H1 (cell line): Measurements from ENCODE around the gene FARS2. TPM values are rescaled to one million over a fixed set of nuclear protein-coding genes. Genes with fewer than 3 reads are reported as not detected.
A peak's percentile ranks its signal among the peaks of the same experiment; 100 is the strongest.

Experiments used
- CTCF ChIA-PET: fragments of 300-600 bp; sonication (Branson Sonifier 250); formaldehyde crosslinking; loops from one replicate; lab custom pipeline; 2021; ENCODE audit not compliant: partially characterized antibody; lab: Charles Lee
- POLR2A ChIA-PET: fragments of 300-600 bp; sonication (Branson Sonifier 250); formaldehyde crosslinking; loops from one replicate; lab custom pipeline; 2021; ENCODE audit warnings: inconsistent platforms; ENCODE audit not compliant: partially characterized antibody; lab: Charles Lee
- DNase-seq, 2 experiments: peaks; one replicate each; pipeline versions ENCODE4 v3.0.0 to v3.0.0-alpha.2; 2010 to 2022; ENCODE audit warnings: low spot score in 2 of 2, low read depth in 1 of 2, mixed read lengths in 1 of 2
- FAIRE-seq: peaks from 2 replicates; lab custom pipeline; 2011; peaks lifted over from hg19 to GRCh38; lab: Jason Lieb, UNC
- H2AFZ ChIP-seq: 2 replicates; pipeline ENCODE4 v1.8.1; 2012; ENCODE audit warnings: low read length, inconsistent platforms
- H2AK5ac ChIP-seq: 2 replicates; pipeline ENCODE4 v1.6.1; 2013; ENCODE audit warnings: low read depth, low read length
- H2BK120ac ChIP-seq: replicated peaks from 2 replicates; pipeline ENCODE3; 2013; ENCODE audit warnings: low read depth, low read length, inconsistent platforms
- H2BK12ac ChIP-seq: 2 replicates; pipeline ENCODE4 v1.6.1; 2013; ENCODE audit warnings: low read depth, low read length
- H2BK15ac ChIP-seq: 2 replicates; pipeline ENCODE4 v1.6.1; 2013; ENCODE audit warnings: low read length
- H2BK20ac ChIP-seq: 2 replicates; pipeline ENCODE4 v1.6.1; 2013; ENCODE audit warnings: low read length
- H2BK5ac ChIP-seq: 2 replicates; pipeline ENCODE4 v1.6.1; 2013; ENCODE audit warnings: low read depth, low read length
- H3K14ac ChIP-seq: 2 replicates; pipeline ENCODE4 v1.6.1; 2013; ENCODE audit warnings: inconsistent platforms; ENCODE audit not compliant: insufficient read length
- H3K18ac ChIP-seq: 2 replicates; pipeline ENCODE4 v1.6.1; 2013; ENCODE audit warnings: low read length; ENCODE audit errors: extremely low read depth
- H3K23ac ChIP-seq: 2 replicates; pipeline ENCODE4 v1.6.1; 2013; ENCODE audit warnings: inconsistent platforms; ENCODE audit not compliant: insufficient read length
- H3K23me2 ChIP-seq: 2 replicates; pipeline ENCODE4 v1.6.1; 2013; ENCODE audit warnings: low read depth, low read length
- H3K27ac ChIP-seq: 2 replicates; pipeline ENCODE4 v1.6.1; 2011; ENCODE audit warnings: low read depth, low read length, inconsistent platforms
- H3K27me3 ChIP-seq, 4 experiments: replicated peaks in 1 of 4; 1 replicate in 1 of 4; 2 replicates in 3 of 4; pipeline versions ENCODE4 v1.6.1 to v1.8.1; 2011 to 2013; ENCODE audit warnings: low read length in 3 of 4, mild to moderate bottlenecking in 3 of 4, inconsistent platforms in 2 of 4, mixed read lengths in 2 of 4, moderate library complexity in 1 of 4; ENCODE audit not compliant: control insufficient read depth in 3 of 4, insufficient read depth in 3 of 4; ENCODE audit errors: extremely low read depth in 1 of 4
- H3K36me3 ChIP-seq, 4 experiments: 2 replicates each; pipeline versions ENCODE4 v1.6.1 to v1.8.1; 2011 to 2013; ENCODE audit warnings: mild to moderate bottlenecking in 4 of 4, low read length in 3 of 4, moderate library complexity in 2 of 4, control low read depth in 1 of 4, inconsistent platforms in 1 of 4; ENCODE audit not compliant: insufficient read depth in 4 of 4, control insufficient read depth in 2 of 4
- H3K4ac ChIP-seq: replicated peaks from 2 replicates; pipeline ENCODE3; 2013; ENCODE audit warnings: low read length, low read depth, mixed read lengths, inconsistent platforms; ENCODE audit not compliant: insufficient read length
- H3K4me1 ChIP-seq, 4 experiments: replicated peaks in 1 of 4; 1 replicate in 1 of 4; 2 replicates in 3 of 4; pipeline versions ENCODE4 v1.6.1 to v1.8.1; 2011 to 2013; ENCODE audit warnings: low read length in 3 of 4, inconsistent platforms in 2 of 4, mixed read lengths in 1 of 4; ENCODE audit not compliant: insufficient read depth in 4 of 4, control insufficient read depth in 3 of 4
- H3K4me2 ChIP-seq, 2 experiments: 2 replicates each; pipeline versions ENCODE4 v1.6.1 to v1.8.1; 2011 to 2013; ENCODE audit warnings: low read depth in 2 of 2, low read length in 2 of 2, control low read depth in 1 of 2, inconsistent platforms in 1 of 2, mild to moderate bottlenecking in 1 of 2; ENCODE audit not compliant: insufficient read depth in 1 of 2
- H3K4me3 ChIP-seq, 4 experiments: fragments of 200-600, 300-600 bp in 1 of 4; sonication (generic), shearing (Covaris generic), sonication (Bioruptor Twin) in 1 of 4; 2 replicates each; pipeline versions ENCODE4 v1.5.1 to v1.8.1; 2011 to 2016; ENCODE audit warnings: low read length in 4 of 4, low read depth in 3 of 4, control low read depth in 2 of 4, inconsistent platforms in 2 of 4, mild to moderate bottlenecking in 2 of 4, mixed read lengths in 1 of 4, moderate library complexity in 1 of 4; ENCODE audit not compliant: insufficient read depth in 2 of 4; ENCODE audit errors: extremely low read depth in 1 of 4
- H3K56ac ChIP-seq: replicated peaks from 2 replicates; pipeline ENCODE3; 2013; ENCODE audit warnings: low read depth, mild to moderate bottlenecking, mixed read lengths, low read length, inconsistent platforms; ENCODE audit not compliant: insufficient read length
- H3K79me1 ChIP-seq: 2 replicates; pipeline ENCODE4 v1.6.1; 2013; ENCODE audit warnings: low read depth, low read length, control low read depth
- H3K79me2 ChIP-seq, 2 experiments: 2 replicates each; pipeline versions ENCODE4 v1.6.1 to v1.8.1; 2012 to 2013; ENCODE audit warnings: low read length in 2 of 2, mild to moderate bottlenecking in 2 of 2, inconsistent platforms in 1 of 2; ENCODE audit not compliant: insufficient read depth in 2 of 2, control insufficient read depth in 1 of 2
- H3K9ac ChIP-seq, 4 experiments: replicated peaks in 1 of 4; 1 replicate in 1 of 4; 2 replicates in 3 of 4; pipeline versions ENCODE4 v1.6.1 to v1.8.1; 2011 to 2013; ENCODE audit warnings: low read depth in 3 of 4, low read length in 3 of 4, control low read depth in 2 of 4, mild to moderate bottlenecking in 2 of 4, moderate library complexity in 2 of 4, inconsistent platforms in 1 of 4; ENCODE audit errors: extremely low read depth in 1 of 4
- H3K9me3 ChIP-seq, 2 experiments: 2 replicates each; pipeline versions ENCODE4 v1.6.1 to v1.8.1; 2012 to 2013; ENCODE audit warnings: mild to moderate bottlenecking in 2 of 2, moderate library complexity in 2 of 2, control low read depth in 1 of 2, inconsistent platforms in 1 of 2, low read depth in 1 of 2, low read length in 1 of 2, mixed read lengths in 1 of 2; ENCODE audit not compliant: insufficient read depth in 2 of 2
- H4K20me1 ChIP-seq, 2 experiments: replicated peaks in 1 of 2; 2 replicates each; pipeline versions ENCODE3 to v1.8.1; 2011 to 2013; ENCODE audit warnings: inconsistent platforms in 2 of 2, low read length in 2 of 2, mild to moderate bottlenecking in 1 of 2; ENCODE audit not compliant: insufficient read depth in 2 of 2, control insufficient read depth in 1 of 2
- H4K5ac ChIP-seq: 2 replicates; pipeline ENCODE4 v1.6.1; 2013; ENCODE audit warnings: low read length, low read depth, mixed read lengths, inconsistent platforms; ENCODE audit not compliant: insufficient read length
- H4K8ac ChIP-seq: 2 replicates; pipeline ENCODE4 v1.8.0; 2013; ENCODE audit warnings: mild to moderate bottlenecking, moderate library complexity, low read length, inconsistent platforms; ENCODE audit not compliant: insufficient read depth; ENCODE audit errors: extremely low read depth
- H4K91ac ChIP-seq: replicated peaks from 2 replicates; pipeline ENCODE3; 2013; ENCODE audit warnings: low read length, mixed read lengths, inconsistent platforms; ENCODE audit not compliant: insufficient read length
- CBX5 ChIP-seq: fragments of 300-800, 300-1000 bp; sonication (generic); IDR thresholded peaks from 2 replicates; pipeline ENCODE4 v1.7.1; 2016; ENCODE audit warnings: antibody characterized with exemption, low read length, low read depth
- CHD1 ChIP-seq: IDR thresholded peaks from 2 replicates; pipeline ENCODE4 v1.6.1; 2012; ENCODE audit warnings: low read depth, low read length, improper control_type of control experiment
- CTCF ChIP-seq, 3 experiments: IDR thresholded peaks; 1 replicate in 2 of 3; 2 replicates in 1 of 3; pipeline versions ENCODE4 v1.5.1 to v1.6.1; 2011; ENCODE audit warnings: low read length in 3 of 3, mild to moderate bottlenecking in 3 of 3, inconsistent platforms in 2 of 3, low read depth in 1 of 3, moderate library complexity in 1 of 3; ENCODE audit not compliant: insufficient read depth in 1 of 3; ENCODE audit errors: control extremely low read depth in 1 of 3
- E2F6 ChIP-seq: IDR thresholded peaks from 2 replicates; pipeline ENCODE4 v1.6.1; 2012; ENCODE audit warnings: inconsistent platforms
- RXRA ChIP-seq: IDR thresholded peaks from 2 replicates; pipeline ENCODE4 v1.6.1; 2011; ENCODE audit warnings: low read depth, mild to moderate bottlenecking, low read length, moderate library complexity; ENCODE audit not compliant: insufficient read depth
- SP1 ChIP-seq: IDR thresholded peaks from 2 replicates; pipeline ENCODE4 v1.6.1; 2011; ENCODE audit warnings: low read depth, low read length
- SP2 ChIP-seq: IDR thresholded peaks from 2 replicates; pipeline ENCODE4 v1.6.1; 2012; ENCODE audit warnings: mild to moderate bottlenecking, low read length, inconsistent platforms
- SP4 ChIP-seq: IDR thresholded peaks from 2 replicates; pipeline ENCODE4 v1.6.1; 2012; ENCODE audit warnings: low read length, inconsistent platforms
- SRF ChIP-seq: IDR thresholded peaks from 2 replicates; pipeline ENCODE4 v1.6.1; 2011; ENCODE audit warnings: mild to moderate bottlenecking, low read depth, low read length, moderate library complexity
- TCF12 ChIP-seq: IDR thresholded peaks from 2 replicates; pipeline ENCODE4 v1.6.1; 2011; ENCODE audit warnings: low read depth, mild to moderate bottlenecking, low read length
- TEAD4 ChIP-seq: IDR thresholded peaks from 2 replicates; pipeline ENCODE4 v1.6.1; 2012; ENCODE audit warnings: low read depth, low read length, inconsistent platforms, mixed read lengths
- polyA plus RNA-seq, 7 experiments: library from polyadenylated mRNA; depleted of rRNA in 3 of 7; stranded (reverse) in 5 of 7; unstranded in 2 of 7; fragments of >200 nt in 5 of 7; fragments of 200-250 nt in 2 of 7; gene quantifications; 1 replicate in 5 of 7; 2 replicates in 1 of 7; 4 replicates in 1 of 7; pipeline versions ENCODE4 v1.2.1 to v1.2.3, GENCODE V29; 2011 to 2013; ENCODE audit warnings: missing spikeins in 2 of 7, mixed read lengths in 2 of 7
- total RNA-seq: library from RNA; stranded (reverse); fragmentation: NEBNext Ultra II Directional; extraction: Animal tissue kit (Norgen Biotek cat#: 25700); gene quantifications from 2 replicates; pipeline ENCODE4 v1.2.1, GENCODE V29; 2021

Gene FARS2
- total and polyA plus RNA-seq, 2 of the 8 experiments (the other 6 are each of a cell fraction or from before 2014, with no cell fraction given), result 11.7 to 14.4 TPM

- no peaks in the 10 kb centered on the region for H4K20me1 ChIP-seq
- no peak overlapping the region for H3K18ac ChIP-seq
- ChIA-PET POLR2A (no interaction called here), CTCF (no interaction called here)
- no peaks in the 10 kb centered on the region for H3K79me1 ChIP-seq
- H2BK15ac ChIP-seq, result no peak overlapping the region
- H3K4me3 ChIP-seq, result no peak overlapping the region
- H3K56ac ChIP-seq, result no peak overlapping the region
- no peaks in the 10 kb centered on the region for H3K9me3 ChIP-seq
- no peaks in the 10 kb centered on the region for H3K27me3 ChIP-seq
- no peak overlapping the region for H3K23ac ChIP-seq
- no peaks in the 10 kb centered on the region for H3K79me2 ChIP-seq
- H3K23me2 ChIP-seq, result no peaks in the 10 kb centered on the region
- H3K4me1 ChIP-seq, result peaks cover 2 to 9% (median 5%) of the 10 kb centered on the region in 4 experiments; a peak in 5 of 7 replicates
- no peak overlapping the region for H4K5ac ChIP-seq
- no peak overlapping the region for H3K9ac ChIP-seq
- H2BK12ac ChIP-seq, result no peak overlapping the region
- no peak overlapping the region for H3K14ac ChIP-seq
- TF ChIP-seq CBX5 (no peak), TEAD4 (no peak), SRF (no peak), RXRA (no peak), SP2 (no peak), TCF12 (no peak), E2F6 (no peak), SP4 (no peak), CHD1 (no peak), CTCF (IDR thresholded peaks at IDR 0.05; ENCODE audit: control extremely low read depth in 1 of 3, insufficient read depth in 1 of 3, low read depth in 1 of 3, low read length in 3 of 3) (no peak), SP1 (no peak)
- no peak overlapping the region for H2BK20ac ChIP-seq
- H2AFZ ChIP-seq, result no peak overlapping the region
- peak overlapping the region in 1 of 2 experiments; percentile 21; a peak in 1 of 4 replicates for H3K4me2 ChIP-seq
- FAIRE-seq, result no peak
- H2BK120ac ChIP-seq, result no peak overlapping the region
- DNase-seq, result no peak
- no peak overlapping the region for H4K91ac ChIP-seq
- no peak overlapping the region for H3K4ac ChIP-seq
- no peaks in the 10 kb centered on the region for H3K36me3 ChIP-seq
- no peak overlapping the region for H2AK5ac ChIP-seq
- no peak overlapping the region for H4K8ac ChIP-seq
- no peak overlapping the region for H2BK5ac ChIP-seq
- H3K27ac ChIP-seq, result no peak overlapping the region
Observed at GRCh38 chr6:5411414-5411813, 150.1 kb downstream of the FARS2 start.
